Parathyroid adenoma (tissue), 2 donors: Measurements from ENCODE around the gene EXOC3L2.

ENCODE experiments used
- H2AFZ ChIP-seq: fragments of 300-600 bp; sonication (generic); one replicate; pipeline ENCODE4 v1.7.0; 2017; ENCODE audit warnings: antibody characterized with exemption, mild to moderate bottlenecking
- H3K27ac ChIP-seq: fragments of 300-600 bp; sonication (generic); one replicate; pipeline ENCODE4 v1.7.0; 2017
- H3K27me3 ChIP-seq: fragments of 300-600 bp; sonication (generic); one replicate; pipeline ENCODE4 v1.7.0; 2017; ENCODE audit warnings: low read length; ENCODE audit not compliant: control insufficient read depth, insufficient read depth
- H3K36me3 ChIP-seq: fragments of 300-600 bp; sonication (generic); one replicate; pipeline ENCODE4 v1.7.0; 2017; ENCODE audit warnings: low read length; ENCODE audit not compliant: control insufficient read depth, insufficient read depth
- H3K4me1 ChIP-seq: fragments of 300-600 bp; sonication (generic); one replicate; pipeline ENCODE4 v1.7.0; 2017; ENCODE audit warnings: control low read depth
- H3K4me2 ChIP-seq: fragments of 300-600 bp; sonication (generic); one replicate; pipeline ENCODE4 v1.7.0; 2017; ENCODE audit warnings: low read length
- H3K4me3 ChIP-seq: fragments of 300-600 bp; sonication (generic); one replicate; pipeline ENCODE4 v1.7.0; 2017; ENCODE audit warnings: low read depth, low read length
- H3K79me2 ChIP-seq: fragments of 300-600 bp; sonication (generic); one replicate; pipeline ENCODE4 v1.7.0; 2017; ENCODE audit warnings: control low read depth
- H3K9ac ChIP-seq: fragments of 300-600 bp; sonication (generic); one replicate; pipeline ENCODE4 v1.7.0; 2017; ENCODE audit warnings: mild to moderate bottlenecking
- H3K9me3 ChIP-seq: fragments of 300-600 bp; sonication (generic); one replicate; pipeline ENCODE4 v1.7.0; 2017; ENCODE audit warnings: low read length; ENCODE audit not compliant: control insufficient read depth
- CTCF ChIP-seq: fragments of 300-600 bp; sonication (generic); IDR thresholded peaks from one replicate; pipeline ENCODE4 v1.7.0; 2017; ENCODE audit warnings: antibody characterized with exemption, mild to moderate bottlenecking
- donor health status: primary hyperparathyroidism.

The EXOC3L2 gene

DNA sequence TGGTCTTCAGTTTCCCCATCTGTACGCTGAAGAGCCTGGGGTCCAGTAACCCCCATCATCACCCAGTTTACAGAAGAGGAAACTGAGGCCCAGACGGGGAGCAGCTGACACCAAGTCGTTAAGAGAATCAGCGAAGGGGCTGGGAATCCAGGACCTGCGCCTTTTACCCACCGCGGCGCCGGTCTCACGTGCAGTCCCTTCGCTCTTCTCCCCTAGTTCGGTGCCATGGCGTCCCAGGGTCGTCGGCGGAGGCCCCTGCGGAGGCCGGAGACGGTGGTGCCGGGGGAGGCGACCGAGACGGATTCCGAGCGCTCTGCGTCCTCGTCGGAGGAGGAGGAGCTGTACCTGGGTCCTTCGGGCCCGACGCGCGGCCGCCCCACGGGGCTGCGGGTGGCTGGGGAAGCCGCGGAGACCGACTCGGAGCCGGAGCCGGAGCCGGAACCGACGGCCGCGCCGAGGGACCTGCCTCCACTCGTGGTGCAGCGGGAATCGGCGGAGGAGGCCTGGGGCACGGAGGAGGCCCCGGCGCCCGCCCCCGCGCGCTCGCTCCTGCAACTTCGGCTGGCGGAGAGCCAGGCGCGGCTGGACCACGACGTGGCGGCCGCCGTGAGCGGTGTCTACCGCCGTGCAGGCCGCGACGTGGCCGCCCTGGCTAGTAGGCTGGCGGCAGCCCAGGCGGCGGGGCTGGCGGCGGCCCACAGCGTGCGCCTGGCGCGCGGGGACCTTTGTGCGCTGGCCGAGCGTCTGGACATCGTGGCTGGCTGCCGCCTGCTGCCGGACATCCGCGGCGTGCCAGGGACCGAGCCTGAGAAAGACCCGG is 65.9 kb downstream of the EXOC3L2 start:
- no peaks in the 10 kb centered on the region for H3K9me3 ChIP-seq
- H3K4me3 ChIP-seq = peak overlapping the region; percentile 94
- no peaks in the 10 kb centered on the region for H3K36me3 ChIP-seq
- peak overlapping the region; percentile 15 for H3K9ac ChIP-seq
- peaks cover 4% of the 10 kb centered on the region for H3K4me1 ChIP-seq
- peaks cover 10% of the 10 kb centered on the region for H3K79me2 ChIP-seq
- peak overlapping the region; percentile 97 for H2AFZ ChIP-seq
- H3K27me3 ChIP-seq = no peaks in the 10 kb centered on the region
- peak overlapping the region; percentile 71 for H3K4me2 ChIP-seq
- TF ChIP-seq CTCF = no peak
- H3K27ac ChIP-seq = peak overlapping the region; percentile 89

DNA sequence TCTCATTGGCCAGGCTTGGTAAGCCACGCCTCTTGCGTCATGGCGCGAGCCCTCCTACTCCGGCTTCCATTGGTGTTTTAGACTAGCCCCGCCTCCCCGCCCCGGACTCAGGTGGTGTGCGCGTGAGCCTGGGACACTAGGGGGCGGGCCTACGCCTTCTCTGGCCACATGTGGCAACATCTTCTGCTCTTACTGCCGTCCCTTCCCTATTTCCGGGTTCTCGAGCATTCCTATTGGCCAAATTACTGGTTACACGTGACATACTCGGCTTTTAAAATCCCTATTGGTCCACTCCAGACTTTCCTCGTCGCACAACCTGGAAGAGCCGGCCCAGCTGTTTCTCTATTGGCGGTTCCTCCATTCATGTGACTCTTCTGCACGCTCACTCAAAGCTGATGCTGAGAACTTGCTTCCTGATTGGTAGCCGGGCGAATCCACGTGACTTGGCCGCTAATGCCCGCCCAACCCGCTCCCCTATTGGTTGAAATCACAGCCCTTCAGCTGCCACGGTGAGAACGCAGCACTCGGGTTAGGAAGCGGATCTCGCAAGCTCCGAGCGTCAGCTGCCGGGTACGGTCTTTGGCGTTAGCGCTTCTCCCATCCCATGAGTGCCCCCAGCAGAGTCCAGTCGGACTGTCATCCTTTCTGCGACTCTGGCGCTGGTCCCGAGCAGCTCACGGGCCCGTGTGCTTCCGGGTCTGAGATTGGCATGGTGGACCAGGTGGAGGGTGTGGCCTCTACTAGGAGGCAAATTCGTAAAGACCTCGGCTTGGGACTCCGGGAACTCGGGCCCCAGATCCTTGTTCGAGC is 66.7 kb downstream of the EXOC3L2 start, which contains the start of gene BLOC1S3:
BLOC1S3 (plus strand) TSS at position 523 of the 810 bp plus-strand sequence. CDS start 513 bp downstream, outside the sequence.
- H3K79me2 ChIP-seq = peaks cover 13% of the 10 kb centered on the region
- H3K27ac ChIP-seq = peak within 1 kb of the TSS; percentile 89
- peak within 1 kb of the TSS; percentile 97 for H2AFZ ChIP-seq
- peaks cover 4% of the 10 kb centered on the region for H3K4me1 ChIP-seq
- H3K36me3 ChIP-seq = no peaks in the 10 kb centered on the region
- no peaks in the 10 kb centered on the region for H3K9me3 ChIP-seq
- H3K4me3 ChIP-seq = peak within 1 kb of the TSS; percentile 94
- peak within 1 kb of the TSS; percentile 32 for H3K9ac ChIP-seq
- no peaks in the 10 kb centered on the region for H3K27me3 ChIP-seq
- peak; percentile 63 for TF ChIP-seq CTCF
- peak within 1 kb of the TSS; percentile 71 for H3K4me2 ChIP-seq

DNA sequence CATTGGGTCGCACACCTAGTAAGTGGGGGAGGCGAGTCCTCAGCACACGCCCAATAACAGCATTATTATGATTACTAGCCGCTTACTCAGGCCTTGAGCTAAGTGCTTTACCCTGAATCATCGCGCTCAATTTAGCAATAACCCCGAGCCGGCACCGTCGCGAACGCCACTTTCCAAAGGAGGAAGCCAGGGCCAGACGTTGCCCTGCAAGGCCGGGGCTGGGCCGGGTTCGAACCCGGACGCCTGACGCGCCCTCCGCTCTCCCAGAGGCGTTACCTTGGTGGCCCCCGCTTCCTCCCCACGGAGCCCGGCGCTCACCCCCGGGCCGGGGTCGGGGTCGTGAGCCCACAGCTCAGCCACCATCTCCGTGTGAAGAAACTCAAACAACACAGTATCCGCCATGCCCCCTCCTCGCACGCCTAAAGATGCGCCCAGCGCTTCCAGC is 67.4 kb downstream of the EXOC3L2 start, which contains the start of gene TRAPPC6A:
TRAPPC6A (minus strand) TSS at position 421 of the 445 bp plus-strand sequence; CDS start at position 402, 19 bp downstream.
- no peak for TF ChIP-seq CTCF
- Histone ChIP-seq H3K79me2 (peaks cover 15% of the 10 kb centered on the region), H3K36me3 (no peaks in the 10 kb centered on the region), H3K9ac (peak within 1 kb of the TSS; percentile 32), H3K27ac (peak within 1 kb of the TSS; percentile 89), H3K27me3 (no peaks in the 10 kb centered on the region), H3K4me2 (peak within 1 kb of the TSS; percentile 71), H3K4me3 (peak within 1 kb of the TSS; percentile 94), H3K4me1 (peaks cover 4% of the 10 kb centered on the region), H3K9me3 (no peaks in the 10 kb centered on the region), H2AFZ (peak within 1 kb of the TSS; percentile 97)

GRCh38 chr19:45175515-45176345 is 69.5 kb downstream of the EXOC3L2 start:
- Histone ChIP-seq H3K4me1 (peaks cover 4% of the 10 kb centered on the region), H3K9ac (no peak overlapping the region), H3K4me3 (no peak overlapping the region), H3K9me3 (no peaks in the 10 kb centered on the region), H3K27me3 (no peaks in the 10 kb centered on the region), H3K36me3 (no peaks in the 10 kb centered on the region), H3K4me2 (no peak overlapping the region), H2AFZ (no peak overlapping the region), H3K79me2 (peaks cover 13% of the 10 kb centered on the region), H3K27ac (no peak overlapping the region)
- no peak for TF ChIP-seq CTCF
